Mucosa of gallbladder (tissue), 1 donor: Measurements from ENCODE around the gene CHSY1. TPM values are rescaled to one million over a fixed set of nuclear protein-coding genes. Genes with fewer than 3 reads are reported as not detected.

Experiments used
- DNase-seq: peaks from one replicate; pipeline ENCODE4 v3.0.0-alpha.2; 2020; ENCODE audit warnings: low spot score
- total RNA-seq: library from RNA; stranded (reverse); gene quantifications from one replicate; pipeline ENCODE4 v1.2.1, GENCODE V29; 2021
- donor health status: DM: no; HTN: no; CAD: no.

Gene CHSY1
- total RNA-seq, 1 donor from 2014 or later: 18.8 TPM

DNA sequence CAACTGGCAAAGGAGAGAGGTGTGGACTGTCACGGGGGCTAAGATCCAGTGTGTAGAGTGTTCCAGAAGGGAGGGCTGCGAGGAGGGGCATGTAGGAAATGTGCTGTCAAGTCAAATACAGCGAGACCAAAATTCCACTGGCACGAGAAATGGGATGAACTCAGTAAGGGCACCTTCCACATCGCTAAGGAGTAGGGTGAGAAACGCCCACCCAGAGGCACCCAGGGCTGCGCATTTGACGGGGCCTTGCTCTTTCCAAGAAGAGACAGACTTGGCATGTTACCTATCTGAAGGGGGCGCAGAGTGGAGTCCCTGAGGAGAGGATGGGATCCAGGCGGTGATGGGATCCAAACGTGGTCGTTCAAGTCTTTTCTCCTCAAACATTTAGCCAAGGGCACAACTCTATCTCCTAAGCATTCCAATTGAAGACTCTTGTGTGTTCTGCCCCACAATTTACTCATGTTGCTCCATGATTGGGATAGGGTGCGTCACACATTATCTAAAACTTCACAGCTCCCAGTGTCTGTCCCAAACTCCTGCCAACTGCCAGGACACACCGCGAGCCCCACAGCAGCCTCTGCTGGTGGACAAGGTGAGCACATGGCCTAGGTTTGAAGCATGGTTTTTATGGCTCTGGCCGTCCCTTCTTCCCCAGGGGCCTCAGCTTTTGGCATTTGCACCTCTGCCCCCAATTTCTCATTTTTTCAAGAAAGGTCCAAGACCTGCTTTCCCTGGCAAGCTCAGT, 17.8 kb upstream of the CHSY1 start:
- DNase-seq: no peak

DNA sequence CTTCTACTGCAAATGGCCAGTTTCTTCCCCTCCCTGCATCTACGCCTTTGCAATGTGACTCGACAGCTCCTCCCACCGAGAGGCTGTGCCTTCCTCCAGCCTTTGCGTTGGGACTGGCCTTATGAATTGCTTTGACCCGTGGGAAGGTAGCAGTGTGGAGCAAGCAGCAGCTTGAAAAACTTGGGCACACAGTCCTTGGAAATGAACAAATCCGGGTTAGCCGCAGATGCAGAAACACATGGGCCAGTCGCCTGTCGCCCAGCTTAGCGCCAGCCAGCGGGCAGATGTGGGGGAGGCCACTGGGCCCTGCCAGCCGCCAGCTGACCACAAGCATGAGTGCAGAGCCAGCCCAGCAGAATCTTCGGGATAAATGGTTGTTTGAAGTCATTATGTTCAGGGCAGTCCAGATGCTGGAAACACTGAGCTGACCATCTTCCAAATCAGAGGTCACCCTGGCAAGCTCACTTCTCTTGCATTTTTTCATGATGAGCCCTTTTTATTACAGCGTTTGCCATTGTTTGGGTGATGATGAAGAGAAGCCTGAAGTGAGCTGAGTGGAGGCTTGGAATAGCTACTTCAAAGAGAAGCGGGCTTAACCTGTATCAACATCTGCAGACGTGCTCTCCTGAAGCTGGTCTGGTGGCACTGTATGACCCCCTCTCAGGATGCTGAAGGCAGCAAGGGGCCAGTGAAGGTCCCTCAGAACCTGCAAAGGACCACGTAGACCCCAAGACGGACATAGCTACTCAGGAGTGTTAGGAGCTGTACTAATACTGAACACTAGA, 15.7 kb upstream of the CHSY1 start:
- peak; percentile 21 for DNase-seq

DNA sequence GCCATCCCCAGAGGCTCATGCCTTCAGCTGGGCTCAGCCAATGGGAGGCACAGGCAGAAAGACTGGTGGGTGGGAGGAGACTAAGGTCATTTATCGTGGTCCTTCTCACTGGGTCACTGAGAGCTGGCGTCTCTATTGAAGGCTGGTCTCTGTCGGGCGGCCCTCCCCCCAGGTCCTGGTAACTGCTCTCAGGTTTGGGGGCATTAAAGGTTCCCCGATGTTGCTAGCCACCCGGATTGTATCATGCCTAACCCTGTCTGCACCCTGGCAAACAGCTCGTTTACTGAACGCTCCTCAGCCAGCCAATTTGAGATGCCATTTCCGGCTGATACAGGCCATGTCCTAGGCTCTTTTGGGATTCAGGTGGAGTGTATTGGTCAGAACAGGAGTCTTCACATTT, 14.9 kb upstream of the CHSY1 start:
- no peak for DNase-seq

DNA sequence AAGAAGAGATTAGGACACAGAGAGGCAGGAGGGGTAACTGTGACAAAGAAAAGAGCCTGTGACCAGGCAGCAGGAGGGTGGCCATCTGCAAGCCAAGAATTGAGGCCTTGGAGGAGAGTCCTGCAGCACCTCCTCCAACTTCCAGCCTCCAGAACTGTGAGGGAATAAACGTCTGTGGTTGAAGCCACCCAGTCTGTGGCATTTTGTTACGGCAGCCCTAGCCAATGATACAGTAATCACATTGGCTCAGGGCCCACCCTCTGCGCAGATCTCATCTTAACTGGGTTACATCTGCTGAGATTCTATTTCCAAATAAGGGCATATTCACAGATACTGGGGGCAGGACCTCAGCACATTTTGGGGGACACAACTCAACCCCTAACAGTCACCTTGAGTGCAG, 14.2 kb upstream of the CHSY1 start:
- no peak for DNase-seq

DNA sequence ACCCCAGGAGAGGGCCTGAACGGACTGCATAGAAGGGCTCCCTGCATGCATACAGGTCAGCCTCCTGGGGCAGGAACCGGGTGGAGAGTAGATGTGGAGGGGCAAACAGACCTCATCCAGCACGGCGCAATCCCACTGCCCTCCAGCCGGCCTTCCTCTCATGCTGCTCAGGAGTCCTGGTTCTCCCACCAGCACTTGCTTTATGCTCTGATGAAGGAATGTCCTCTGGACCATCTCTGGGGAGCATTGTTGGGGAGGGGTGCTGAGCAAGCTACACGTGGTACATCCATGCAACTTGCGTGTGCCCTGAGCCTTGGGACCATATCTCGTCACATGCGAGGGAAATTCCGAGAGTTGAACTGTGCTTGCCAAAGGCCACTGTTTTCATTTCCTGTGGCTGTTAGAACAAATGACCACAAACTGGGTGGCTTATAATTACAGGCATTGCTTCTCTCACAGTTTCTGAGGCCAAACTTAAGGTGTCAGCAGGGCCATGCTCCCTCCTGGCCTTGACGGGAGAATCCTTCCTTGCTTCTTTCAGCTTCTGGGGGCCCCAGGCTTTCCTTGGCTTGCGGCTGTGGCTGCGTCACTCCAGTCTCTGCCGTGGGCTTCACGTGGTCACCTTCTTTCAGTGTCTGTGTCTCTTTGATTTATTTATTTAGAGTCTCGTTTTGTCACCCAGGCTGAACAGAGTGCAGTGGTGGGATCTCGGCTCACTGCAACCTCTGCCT, 13.2 kb upstream of the CHSY1 start:
- DNase-seq: no peak

DNA sequence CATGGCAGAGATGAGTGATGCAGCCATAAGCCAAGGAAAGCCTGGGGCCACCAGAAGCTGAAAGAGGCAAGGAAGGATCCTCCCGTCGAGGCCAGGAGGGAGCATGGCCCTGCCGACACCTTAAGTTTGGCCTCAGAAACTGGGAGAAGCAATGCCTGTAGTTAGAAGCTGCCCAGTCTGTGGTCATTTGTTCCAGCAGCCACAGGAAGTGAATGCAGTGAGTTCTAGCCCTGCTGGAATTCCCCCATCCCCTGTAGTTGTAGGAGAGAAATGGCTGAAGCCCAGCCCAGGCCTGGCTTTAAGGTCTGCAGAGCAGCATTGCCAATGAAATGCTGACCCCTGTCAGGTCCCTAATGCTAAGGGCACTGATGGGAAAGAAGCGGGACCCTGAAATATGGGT, 12.2 kb upstream of the CHSY1 start:
- DNase-seq: no peak

DNA sequence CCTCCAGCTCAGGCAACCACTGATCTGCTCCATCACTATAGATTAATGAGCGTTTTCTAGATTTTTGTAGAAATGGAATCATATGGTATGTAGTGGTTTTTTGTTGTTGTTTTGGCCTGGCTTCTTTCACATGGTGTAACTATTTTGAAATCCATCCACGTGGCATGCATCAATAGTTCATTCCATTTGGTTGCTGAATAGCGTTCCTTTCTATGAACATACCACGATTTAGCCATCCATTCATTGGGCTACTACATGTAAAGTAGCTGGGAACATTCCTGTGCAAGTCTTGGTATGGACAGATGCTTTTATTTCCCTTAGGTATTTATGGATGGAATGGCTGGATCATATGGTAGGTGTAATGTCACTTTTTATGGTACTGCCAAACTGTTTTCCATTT, 10.7 kb upstream of the CHSY1 start:
- DNase-seq: no peak

DNA sequence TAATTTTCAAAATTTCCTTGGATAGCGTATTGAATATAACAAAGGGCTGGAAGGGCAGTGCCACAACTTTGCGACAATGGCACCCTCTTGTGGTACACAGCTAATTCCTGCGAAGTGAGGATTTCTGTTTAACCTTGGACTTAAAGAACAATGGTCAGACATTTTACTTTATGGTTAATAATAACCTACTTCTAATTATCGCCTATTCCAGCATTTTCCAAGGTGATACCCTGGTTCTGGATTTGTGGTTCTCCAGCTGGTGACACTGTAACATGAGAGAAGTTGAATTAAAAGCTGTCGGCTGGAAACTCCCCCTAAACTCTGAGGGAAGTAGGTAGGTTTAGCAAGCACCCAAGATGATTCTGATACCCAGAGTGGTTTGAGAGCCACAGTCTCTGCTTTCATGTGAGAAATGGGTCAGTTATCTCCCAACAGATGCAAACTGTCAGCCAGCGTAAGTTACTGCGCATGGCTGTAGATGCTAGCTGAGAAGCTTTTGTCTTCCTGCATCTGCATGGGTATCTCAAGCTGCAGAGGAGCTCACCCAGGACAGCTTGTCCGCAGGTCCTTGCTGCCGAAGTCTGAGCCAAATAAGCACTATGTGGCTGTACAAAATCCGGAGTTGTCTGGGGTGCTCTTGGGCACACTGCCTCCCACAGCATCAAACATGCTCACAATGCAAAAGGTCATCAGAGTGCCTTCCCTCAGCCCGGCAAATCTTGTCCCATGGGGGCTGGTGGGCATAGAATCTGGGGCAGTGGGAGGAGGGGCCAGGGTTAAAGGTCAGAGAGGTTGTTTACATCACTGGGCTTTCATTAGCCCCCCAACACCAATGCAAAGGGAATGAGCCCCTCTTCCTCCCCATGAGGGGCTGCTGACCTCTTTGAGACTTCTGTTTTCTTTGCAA, 6.6 kb upstream of the CHSY1 start:
- DNase-seq: peak; percentile 75

DNA sequence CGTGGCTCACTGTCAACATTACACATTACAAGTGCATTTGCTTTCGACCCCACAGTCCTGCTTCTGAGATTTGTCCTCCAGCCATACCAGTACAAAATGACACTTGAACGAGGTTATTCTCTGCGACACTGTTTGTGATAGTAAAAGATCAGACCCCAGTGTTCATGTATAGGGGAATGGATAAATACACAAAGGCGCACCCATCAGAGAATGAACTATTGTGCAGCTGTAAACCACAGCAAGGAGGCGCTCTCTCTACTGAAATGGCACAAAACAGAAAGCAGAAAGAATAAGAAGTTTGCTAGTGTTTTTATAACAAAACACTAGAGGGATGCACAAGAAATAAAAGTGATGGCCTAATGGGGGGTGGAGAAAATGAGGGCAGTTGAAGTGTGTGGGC, 4.9 kb upstream of the CHSY1 start:
- no peak for DNase-seq

DNA sequence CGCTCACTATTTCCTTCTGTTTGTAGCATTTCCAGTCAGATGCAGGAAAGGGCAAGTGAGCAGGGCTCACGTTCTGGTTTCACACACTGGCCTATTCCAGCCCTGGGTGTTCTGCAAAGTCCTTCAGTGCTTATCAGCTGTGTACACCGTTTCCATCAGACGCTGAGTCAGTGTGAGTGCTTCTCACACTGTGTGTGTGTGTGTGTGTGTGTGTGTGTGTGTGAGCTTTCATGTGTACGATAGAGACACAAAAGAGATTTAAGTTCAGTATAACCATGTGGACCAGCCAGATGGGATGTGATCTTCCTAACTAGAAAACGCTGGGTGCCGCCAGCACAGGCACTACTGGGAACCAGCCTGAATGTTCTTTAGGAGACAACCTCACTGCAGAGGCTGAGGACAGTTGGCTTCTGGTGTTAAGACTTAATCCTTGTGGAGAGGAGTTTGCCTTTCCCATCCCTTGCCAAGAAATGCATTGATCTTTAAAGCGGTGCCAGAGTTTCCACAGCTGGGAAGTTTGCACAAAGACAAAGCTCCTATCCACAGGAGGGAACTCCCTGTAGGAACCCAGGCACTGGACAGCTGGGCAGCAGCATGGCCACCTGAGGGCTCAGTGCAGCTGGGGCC, 3.9 kb upstream of the CHSY1 start:
- DNase-seq: no peak

DNA sequence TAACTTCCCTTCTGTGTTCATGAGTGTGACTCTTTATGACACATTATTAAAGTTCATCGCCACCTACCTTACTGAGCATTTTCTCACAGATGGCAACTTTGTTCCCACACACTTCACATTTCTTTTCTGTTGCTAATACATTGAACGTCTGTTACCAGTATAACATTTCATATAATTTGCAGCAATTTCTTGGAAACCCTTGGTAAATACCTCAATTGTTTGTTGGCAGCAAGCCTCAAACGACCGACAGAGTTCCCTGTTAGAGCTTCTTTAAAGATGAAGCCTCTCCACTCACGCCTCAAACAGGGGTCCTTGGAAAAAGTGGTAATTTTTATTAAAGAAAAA, 3.2 kb upstream of the CHSY1 start:
- no peak for DNase-seq

DNA sequence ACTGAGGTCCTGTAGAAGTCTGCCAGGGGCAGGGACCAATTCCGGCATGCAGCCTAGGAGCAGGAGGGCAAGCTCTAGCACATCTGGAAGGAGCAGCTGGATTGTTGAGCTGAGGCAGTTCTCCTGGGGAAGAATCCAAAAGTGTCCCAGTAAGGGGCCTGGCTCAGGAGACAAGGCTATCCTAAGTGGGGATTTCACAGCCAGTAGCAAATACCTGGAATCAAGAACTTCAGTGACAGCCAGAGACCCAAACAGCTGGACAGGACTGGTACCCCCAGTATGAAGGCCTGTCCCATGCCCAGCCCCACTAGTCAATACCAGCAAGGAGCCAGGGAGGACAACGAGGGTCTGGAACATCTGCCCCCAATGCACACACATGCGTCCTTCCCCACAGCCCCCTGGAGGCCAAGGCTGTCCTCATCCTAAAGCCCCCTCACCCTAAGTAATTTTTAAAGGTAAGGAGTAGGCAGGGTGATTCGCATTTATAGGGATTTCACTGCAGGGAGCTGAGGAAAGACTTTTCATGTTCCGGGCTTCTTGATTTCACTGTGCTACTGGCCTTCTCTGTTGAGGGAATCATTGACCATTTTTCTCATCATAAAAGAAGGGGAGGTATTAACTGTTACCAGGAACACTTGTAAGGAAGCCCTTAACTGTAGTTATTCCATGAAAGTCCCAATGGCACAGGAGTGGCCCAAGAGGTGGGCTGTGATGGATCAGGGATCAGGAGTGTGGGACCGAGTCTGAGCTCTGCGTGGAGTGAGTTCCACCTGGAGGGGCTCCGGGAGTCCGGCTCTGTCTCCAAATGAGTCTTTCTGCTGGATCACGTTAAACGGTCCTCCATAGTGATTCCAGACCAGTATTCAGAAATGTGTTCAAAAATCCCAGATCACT, 2.6 kb upstream of the CHSY1 start:
- no peak for DNase-seq

DNA sequence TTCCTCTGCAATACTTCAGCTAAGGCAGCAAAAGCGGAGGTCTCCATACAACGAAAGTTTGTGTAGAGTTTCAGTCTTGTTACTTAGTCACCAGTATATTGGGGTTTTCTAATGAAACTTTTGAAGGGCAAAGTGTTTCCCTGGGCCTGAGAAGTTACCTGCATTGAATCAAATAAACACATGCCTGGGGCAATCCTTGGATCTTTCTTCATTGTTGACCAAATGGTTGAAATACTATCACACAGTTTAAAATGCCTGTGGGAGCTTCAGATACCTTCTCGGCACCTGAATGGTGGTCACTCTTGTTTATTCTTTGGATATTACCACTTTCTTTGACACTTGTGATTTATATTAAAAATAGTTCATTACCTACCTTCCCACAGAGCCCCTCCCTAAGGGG, 988 bp upstream of the CHSY1 start:
- no peak for DNase-seq

DNA sequence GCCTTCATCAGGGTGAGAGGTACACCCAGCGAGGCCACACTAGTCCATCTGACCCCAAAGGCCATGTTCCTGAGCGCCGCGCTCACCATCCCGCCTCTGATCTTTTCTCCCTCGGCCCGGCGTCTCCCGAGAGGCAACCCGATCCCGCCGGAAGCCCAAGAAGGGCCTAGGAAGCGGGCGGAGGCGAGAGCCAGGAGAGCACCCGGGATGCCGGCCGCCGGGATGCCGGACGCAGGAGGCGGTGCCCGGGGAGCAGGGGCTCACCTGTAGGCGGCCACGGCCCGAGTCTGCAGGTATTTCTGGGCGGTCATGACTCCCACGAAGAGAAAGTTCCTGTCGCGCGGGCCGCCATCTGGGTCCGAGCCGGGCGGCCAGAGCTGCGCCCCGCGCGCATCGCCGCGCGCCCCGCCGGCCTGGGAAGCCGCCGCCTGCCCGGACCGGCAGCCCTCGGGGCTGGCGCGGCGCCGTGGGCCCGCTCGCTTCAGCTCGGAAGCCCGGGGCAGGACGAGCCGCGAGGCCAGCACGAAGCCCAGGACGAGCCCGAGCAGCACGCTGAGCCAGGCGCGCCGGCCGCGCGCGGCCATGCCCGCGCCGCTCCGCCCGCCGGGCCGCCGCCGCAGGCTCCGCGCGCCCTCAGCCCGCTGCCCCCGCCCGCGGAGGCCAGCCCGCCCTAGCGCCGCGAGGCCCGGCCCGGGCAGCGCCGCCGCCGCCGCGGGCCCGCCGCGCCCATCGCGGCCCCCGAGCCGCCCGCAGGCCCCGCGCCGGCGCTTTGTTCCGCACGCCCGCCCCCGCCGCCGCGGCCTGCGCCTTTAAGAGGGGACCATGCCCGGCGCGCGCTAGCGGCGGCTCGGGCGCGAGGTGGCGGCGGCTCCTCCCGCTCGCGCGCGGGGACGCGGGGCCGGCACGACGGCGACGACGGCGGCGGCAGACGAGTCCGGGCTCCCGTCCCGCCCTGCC, 697 bp downstream of the CHSY1 start:
- no peak for DNase-seq

DNA sequence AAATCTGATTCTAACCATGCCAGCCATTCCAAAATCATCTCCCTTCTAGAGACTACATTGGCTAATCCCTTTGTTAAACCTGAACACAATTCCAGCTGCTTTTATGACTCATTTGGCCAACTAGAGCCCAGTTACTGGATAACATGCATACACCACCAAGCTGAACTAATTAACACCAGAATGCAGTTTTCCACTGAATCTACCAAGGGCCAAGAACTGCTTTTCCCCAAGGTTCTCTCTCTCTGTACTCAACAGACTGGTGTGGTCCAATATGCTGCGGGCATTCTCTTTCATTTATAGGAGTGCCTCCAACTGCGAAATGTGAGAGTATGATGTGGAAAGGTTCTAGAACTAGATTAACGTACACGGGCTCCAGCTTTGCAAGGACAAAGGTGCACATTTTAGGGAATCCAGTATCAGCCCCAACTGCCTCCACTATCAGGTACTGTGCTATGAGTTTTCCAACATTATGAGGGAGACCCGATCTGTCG, 1.5 kb downstream of the CHSY1 start:
- no peak for DNase-seq

DNA sequence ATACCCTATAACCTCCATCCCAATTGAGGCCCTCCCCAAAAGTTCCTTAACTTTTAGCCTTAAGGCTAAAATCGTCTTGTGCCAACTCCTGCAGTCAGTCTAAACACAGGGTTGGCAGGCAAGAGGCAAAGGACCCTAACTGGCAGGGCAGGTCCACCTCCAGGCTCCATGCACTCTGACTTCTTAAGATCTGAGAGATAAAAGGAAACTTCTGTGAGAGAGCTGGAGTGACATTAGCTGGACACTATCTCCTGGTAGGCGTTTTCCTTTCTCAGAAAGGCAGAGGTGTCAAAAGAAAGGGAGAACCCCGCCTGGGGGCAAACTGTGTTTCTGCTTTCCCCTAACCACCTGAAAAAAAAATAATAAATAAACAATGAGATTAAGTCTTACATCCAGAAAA, 3.6 kb downstream of the CHSY1 start:
- no peak for DNase-seq

DNA sequence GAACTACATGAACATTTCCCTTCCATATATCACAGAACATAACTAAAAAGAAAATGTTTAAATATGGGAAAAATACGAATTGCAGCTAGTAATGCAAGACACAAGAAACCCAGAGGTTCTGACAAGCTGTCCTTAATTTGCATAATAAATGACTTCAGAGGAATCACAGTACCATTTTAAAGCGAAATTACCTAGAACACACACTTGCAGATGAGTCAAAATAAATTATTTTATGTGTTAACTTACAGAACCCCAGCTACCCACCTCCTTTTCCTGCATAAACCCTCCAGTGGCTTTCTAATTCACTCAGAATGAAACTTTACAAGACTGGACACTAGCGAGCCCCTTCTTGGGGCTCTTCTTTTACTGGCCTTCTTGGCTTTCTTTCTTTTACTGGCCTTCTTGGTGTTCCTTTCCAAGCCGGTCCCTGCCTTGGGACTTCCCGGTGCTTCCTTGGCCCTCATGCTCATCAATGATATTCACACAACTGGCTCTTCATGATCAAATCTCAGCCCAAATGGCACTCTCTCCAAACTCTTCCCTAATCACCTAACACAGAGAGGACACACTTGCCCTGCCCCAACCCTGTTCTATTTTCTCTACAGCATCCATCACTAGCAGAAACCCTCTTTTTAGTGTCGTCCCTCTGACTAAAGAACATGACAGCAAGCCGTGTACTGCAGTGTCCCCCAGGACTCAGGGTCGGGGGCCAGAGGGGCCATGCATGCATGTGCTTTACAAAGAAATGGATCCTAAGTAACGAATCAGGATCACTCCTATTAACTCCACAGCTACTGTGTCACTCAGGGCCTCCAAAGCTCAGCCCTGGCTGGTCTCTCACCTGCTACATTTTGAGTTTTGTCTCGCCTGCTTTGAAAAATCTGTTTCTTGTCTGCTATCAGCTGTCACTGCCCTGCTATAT, 4.8 kb downstream of the CHSY1 start:
- no peak for DNase-seq

DNA sequence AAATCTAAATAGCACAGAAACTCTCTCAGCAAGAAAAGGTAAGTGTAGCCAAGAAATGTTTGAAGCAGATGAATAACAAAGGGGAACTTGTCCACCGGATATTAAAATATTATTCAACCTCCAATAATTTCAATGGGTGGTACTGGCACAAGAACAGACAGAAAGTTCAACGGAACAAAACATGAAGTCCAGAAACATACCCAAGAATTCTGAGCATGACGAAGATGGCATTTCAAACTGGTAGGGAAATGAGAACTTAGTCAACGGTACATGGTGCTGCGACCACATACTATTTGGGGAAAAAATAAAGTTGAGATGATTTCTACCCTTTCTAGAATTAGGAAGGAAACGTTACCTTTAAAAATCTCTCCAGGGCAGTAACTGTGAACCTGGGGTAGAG, 5.5 kb downstream of the CHSY1 start:
- no peak for DNase-seq
